GM21737 (cell line): Measurements from ENCODE around the gene KLC1.
"Not testable (repeated sequence)": the region's sequence is repeated elsewhere in the genome, so short reads cannot be mapped to it uniquely, and the experiment has no call there.

ENCODE experiments used
- ATAC-seq: cut with Tn5 transposase; IDR thresholded peaks from one replicate; pipeline ENCODE4 v1.9.1; 2021; ENCODE audit warnings: mild to moderate bottlenecking, moderate library complexity; ENCODE audit not compliant: unreplicated experiment

Gene KLC1

GRCh38 chr14:103628684-103629502 lies at the start of gene KLC1:
Gene KLC1, plus strand, starts transcription at chr14:103629211. Its CDS starts 25,354 bp downstream, at chr14:103654565.
- ATAC-seq: peak; percentile 36

- no peak for ATAC-seq
Measured at GRCh38 chr14:103581206-103581605, 47.8 kb upstream of the KLC1 start.

- no peak for ATAC-seq
Measured at GRCh38 chr14:103581954-103582703, 46.9 kb upstream of the KLC1 start.

GRCh38 chr14:103584326-103584915 lies 44.6 kb upstream of the KLC1 start:
- no peak for ATAC-seq

GRCh38 chr14:103593577-103593976 lies 35.4 kb upstream of the KLC1 start:
- peak; percentile 93 for ATAC-seq

- no peak for ATAC-seq
Measured at GRCh38 chr14:103594265-103594664, 34.7 kb upstream of the KLC1 start.

- no peak for ATAC-seq
Measured at GRCh38 chr14:103597623-103598377, 31.2 kb upstream of the KLC1 start.

GRCh38 chr14:103600503-103600902 lies 28.5 kb upstream of the KLC1 start:
- ATAC-seq: no peak

- ATAC-seq: no peak
Measured at GRCh38 chr14:103604620-103605019, 24.4 kb upstream of the KLC1 start.

- ATAC-seq: peak; percentile 70
Measured at GRCh38 chr14:103606963-103607668, 21.9 kb upstream of the KLC1 start.

GRCh38 chr14:103607822-103608221 lies 21.2 kb upstream of the KLC1 start:
- ATAC-seq: no peak

GRCh38 chr14:103609081-103609480 lies 19.9 kb upstream of the KLC1 start:
- ATAC-seq: not testable (repeated sequence)

GRCh38 chr14:103611215-103611614 lies 17.8 kb upstream of the KLC1 start:
- no peak for ATAC-seq

- no peak for ATAC-seq
Measured at GRCh38 chr14:103613517-103613916, 15.5 kb upstream of the KLC1 start.

- ATAC-seq: no peak
Measured at GRCh38 chr14:103616635-103617300, 12.2 kb upstream of the KLC1 start.

GRCh38 chr14:103619057-103619456 lies 10.0 kb upstream of the KLC1 start:
- no peak for ATAC-seq

GRCh38 chr14:103621860-103622259 lies 7.2 kb upstream of the KLC1 start:
- ATAC-seq: no peak

- no peak for ATAC-seq
Measured at GRCh38 chr14:103623308-103623707, 5.7 kb upstream of the KLC1 start.

GRCh38 chr14:103623883-103624482 lies 5.0 kb upstream of the KLC1 start:
- no peak for ATAC-seq
